ENCODE results near the gene RAB11A. TPM values are rescaled to one million over a fixed set of nuclear protein-coding genes. Genes with fewer than 3 reads are reported as not detected.
A peak's percentile ranks its signal among the peaks of the same experiment; 100 is the strongest.

RAB11A gene
- total RNA-seq = 192 TPM

DNA sequence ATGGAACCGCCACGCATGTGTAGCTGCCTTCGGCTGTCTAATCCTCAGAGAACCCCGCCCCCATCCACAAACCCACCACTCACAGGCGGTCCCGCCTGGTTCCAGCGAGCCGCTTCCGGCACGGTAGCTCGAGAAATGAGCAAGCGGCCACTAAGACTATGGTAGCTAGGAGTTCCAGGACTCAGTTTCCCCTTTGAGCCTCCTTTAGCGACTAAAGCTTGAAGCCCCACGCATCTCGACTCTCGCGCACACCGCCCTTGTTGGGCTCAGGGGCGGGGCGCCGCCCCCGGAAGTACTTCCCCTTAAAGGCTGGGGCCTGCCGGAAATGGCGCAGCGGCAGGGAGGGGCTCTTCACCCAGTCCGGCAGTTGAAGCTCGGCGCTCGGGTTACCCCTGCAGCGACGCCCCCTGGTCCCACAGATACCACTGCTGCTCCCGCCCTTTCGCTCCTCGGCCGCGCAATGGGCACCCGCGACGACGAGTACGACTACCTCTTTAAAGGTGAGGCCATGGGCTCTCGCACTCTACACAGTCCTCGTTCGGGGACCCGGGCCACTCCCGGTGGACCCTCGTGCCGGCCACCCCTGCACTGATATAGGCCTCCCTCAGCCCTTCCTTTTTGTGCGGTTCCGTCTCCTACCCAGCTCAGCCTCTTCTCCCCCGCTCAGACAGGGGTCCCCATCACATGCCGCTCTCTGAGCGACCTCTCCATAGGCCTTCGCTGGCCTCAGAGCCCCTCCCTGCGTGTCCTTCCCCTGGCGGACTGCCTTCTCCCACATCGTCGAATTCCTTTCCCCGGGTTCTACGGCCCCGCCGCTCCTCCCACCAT, at the start of gene RAB11A:
TSS of gene RAB11A (plus strand) at position 366 of the 828 bp plus-strand sequence. CDS start at position 461, 95 bp downstream.
- peaks cover 3 to 5% of the 10 kb centered on the region in 2 donors for H3K4me1 ChIP-seq
- DNase-seq (ENCODE audit: low spot score in 2 of 2) = peak; percentile 82 to 98
- TF ChIP-seq, protein P1, sequence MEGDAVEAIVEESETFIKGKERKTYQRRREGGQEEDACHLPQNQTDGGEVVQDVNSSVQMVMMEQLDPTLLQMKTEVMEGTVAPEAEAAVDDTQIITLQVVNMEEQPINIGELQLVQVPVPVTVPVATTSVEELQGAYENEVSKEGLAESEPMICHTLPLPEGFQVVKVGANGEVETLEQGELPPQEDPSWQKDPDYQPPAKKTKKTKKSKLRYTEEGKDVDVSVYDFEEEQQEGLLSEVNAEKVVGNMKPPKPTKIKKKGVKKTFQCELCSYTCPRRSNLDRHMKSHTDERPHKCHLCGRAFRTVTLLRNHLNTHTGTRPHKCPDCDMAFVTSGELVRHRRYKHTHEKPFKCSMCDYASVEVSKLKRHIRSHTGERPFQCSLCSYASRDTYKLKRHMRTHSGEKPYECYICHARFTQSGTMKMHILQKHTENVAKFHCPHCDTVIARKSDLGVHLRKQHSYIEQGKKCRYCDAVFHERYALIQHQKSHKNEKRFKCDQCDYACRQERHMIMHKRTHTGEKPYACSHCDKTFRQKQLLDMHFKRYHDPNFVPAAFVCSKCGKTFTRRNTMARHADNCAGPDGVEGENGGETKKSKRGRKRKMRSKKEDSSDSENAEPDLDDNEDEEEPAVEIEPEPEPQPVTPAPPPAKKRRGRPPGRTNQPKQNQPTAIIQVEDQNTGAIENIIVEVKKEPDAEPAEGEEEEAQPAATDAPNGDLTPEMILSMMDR (IDR thresholded peaks at IDR 0.05) = peak; percentile 15 to 46 (median 33)
- H3K36me3 ChIP-seq = peaks cover 0 to 2% of the 10 kb centered on the region in 2 donors
- intact Hi-C loops (cut with DNase I) = loop anchor here (1.0 kb wide), 3 partner anchors 37 to 258 kb away; partner anchors contain the start of genes DENND4A and INTS14
- peak within 1 kb of the TSS; percentile 95 to 97 for H3K27ac ChIP-seq
- H3K4me3 ChIP-seq = peak within 1 kb of the TSS; percentile 86 to 96
- H3K27me3 ChIP-seq = no peaks in the 10 kb centered on the region
- no peaks in the 10 kb centered on the region for H3K9me3 ChIP-seq

DNA sequence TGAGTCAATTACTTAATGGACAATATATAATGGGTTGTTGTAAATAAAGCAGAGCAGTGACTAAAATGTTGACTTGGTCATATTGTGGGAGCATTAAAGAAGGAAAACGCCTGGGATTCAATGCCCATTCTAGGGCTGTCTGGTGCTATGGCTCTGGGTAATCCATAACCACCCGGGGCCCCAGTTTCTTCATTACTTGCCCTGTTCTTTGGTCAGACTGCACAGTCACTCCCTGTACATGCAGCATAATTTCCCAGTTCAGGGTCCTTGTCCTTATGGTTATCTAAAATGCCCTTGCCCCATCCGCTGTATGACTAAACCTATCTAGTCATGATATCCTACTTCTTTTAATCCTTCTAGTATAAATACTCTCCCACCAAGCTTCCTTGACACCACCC, 49.7 kb upstream of the RAB11A start:
- no peaks in the 10 kb centered on the region for H3K27me3 ChIP-seq
- intact Hi-C loops (cut with DNase I) = no loop called here

DNA sequence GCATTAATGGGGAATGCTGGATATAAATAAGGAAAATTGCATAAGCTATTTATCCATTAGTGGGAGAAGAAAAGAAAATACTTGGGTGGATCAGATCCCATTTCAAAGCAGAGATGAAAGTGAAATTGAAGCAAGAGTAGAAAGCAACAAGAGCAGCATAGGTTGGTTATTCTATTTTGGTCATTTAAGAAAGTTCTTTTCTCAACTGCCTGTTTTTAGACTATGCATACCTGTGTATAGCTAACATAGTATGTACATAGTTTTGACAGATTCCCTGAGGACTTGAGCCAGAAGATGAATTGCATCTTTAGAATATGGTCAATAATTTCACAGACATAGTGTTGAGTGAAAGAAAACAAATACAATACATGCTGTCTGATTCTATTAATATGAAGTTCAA, 48.2 kb upstream of the RAB11A start:
- H3K4me3 ChIP-seq = no peak overlapping the region
- no peaks in the 10 kb centered on the region for H3K36me3 ChIP-seq
- TF ChIP-seq, protein P1 (IDR thresholded peaks at IDR 0.05) = no peak
- H3K27me3 ChIP-seq = no peaks in the 10 kb centered on the region
- DNase-seq (ENCODE audit: low spot score in 2 of 2) = no peak
- no peak overlapping the region for H3K27ac ChIP-seq
- H3K9me3 ChIP-seq = no peaks in the 10 kb centered on the region
- intact Hi-C loops (cut with DNase I) = loop anchor here (5.0 kb wide), 1 partner anchor 266 kb away; no protein-coding TSS in a partner anchor
- peaks cover 0 to 5% of the 10 kb centered on the region in 2 donors for H3K4me1 ChIP-seq

More for the DNA sequence above, 49.7 kb upstream of the RAB11A start:
- Histone ChIP-seq H3K4me3 (no peak overlapping the region), H3K9me3 (no peaks in the 10 kb centered on the region), H3K4me1 (peaks cover 0 to 5% of the 10 kb centered on the region in 2 donors), H3K27ac (no peak overlapping the region), H3K36me3 (no peaks in the 10 kb centered on the region)
- TF ChIP-seq, protein P1 (IDR thresholded peaks at IDR 0.05) = no peak
- no peak for DNase-seq (ENCODE audit: low spot score in 2 of 2)

DNA sequence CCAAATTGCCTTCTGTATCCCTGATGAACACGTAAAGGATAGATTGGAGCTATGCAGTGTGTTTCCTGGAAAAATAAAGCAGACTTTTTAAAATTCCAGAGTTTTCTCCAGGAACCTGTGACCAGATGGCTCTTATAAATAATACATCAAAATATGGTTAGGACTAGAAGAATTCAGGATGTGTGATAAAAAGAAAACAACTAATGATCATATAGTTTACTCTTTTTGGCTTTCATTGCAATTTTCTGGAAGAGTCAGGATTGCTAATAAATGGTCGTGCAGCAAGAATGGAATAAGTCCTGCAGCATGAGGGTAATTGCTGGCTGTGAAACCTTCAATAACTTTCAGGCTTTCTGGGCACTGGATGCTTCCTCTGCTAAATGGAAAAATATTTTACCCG, 47.0 kb upstream of the RAB11A start:
- intact Hi-C loops (cut with DNase I) = loop anchor here (5.0 kb wide), 1 partner anchor 265 kb away; no protein-coding TSS in a partner anchor
- Histone ChIP-seq H3K4me1 (peaks cover 0 to 5% of the 10 kb centered on the region in 2 donors), H3K9me3 (no peaks in the 10 kb centered on the region), H3K4me3 (no peak overlapping the region), H3K36me3 (no peaks in the 10 kb centered on the region), H3K27ac (no peak overlapping the region), H3K27me3 (no peaks in the 10 kb centered on the region)
- TF ChIP-seq, protein P1 (IDR thresholded peaks at IDR 0.05) = no peak
- no peak for DNase-seq (ENCODE audit: low spot score in 2 of 2)

DNA sequence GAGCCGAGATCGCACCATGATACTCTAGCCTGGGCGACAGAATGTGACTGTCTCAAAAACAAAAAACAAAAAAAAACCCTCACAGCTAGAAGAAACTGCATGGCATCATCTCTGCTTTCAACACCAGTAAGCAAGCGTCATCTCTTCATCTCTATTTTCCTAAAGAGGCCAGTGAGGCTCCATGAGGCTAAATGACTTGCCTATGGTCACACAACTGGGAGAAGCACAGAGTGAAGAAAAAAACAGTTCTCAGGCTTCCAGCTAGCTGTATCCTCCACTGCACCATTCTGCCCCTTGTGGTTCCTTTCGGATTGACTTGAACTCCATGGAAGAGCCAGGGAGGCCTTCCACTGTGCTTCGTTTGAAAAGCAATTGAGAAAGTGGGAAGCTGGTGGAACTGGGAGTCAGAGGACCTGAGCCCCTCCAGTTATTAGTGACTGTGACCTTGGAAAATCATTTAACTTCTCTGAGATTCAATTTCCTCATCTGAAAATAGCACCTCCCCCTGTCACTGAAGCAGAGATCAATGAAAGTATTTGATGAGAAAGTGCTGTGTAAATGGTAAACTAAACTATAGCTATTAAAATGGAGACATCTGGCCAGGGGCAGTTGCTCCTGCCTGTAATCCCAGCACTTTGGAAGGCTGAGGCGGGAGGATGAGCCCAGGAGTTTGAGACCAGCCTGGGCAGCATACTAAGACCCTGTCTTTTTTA, 45.1 kb upstream of the RAB11A start:
- H3K27ac ChIP-seq = no peak overlapping the region
- H3K4me1 ChIP-seq = peaks cover 0 to 5% of the 10 kb centered on the region in 2 donors
- H3K9me3 ChIP-seq = no peaks in the 10 kb centered on the region
- intact Hi-C loops (cut with DNase I) = loop anchor here (5.0 kb wide), 1 partner anchor 263 kb away; no protein-coding TSS in a partner anchor
- TF ChIP-seq, protein P1 (IDR thresholded peaks at IDR 0.05) = peak; percentile 28 to 69 (median 49)
- no peaks in the 10 kb centered on the region for H3K36me3 ChIP-seq
- peak in 1 of 2 donors; percentile 71 for DNase-seq (ENCODE audit: low spot score in 2 of 2)
- no peaks in the 10 kb centered on the region for H3K27me3 ChIP-seq
- no peak overlapping the region for H3K4me3 ChIP-seq

Data from ascending aorta (tissue), 2 donors.